ENCODE data around the gene RPL18. TPM values are rescaled to one million over a fixed set of nuclear protein-coding genes. Genes with fewer than 3 reads are reported as not detected.

RPL18 gene
- total and polyA plus RNA-seq, 9 of the 15 experiments (the other 6 are each of a cell fraction or from before 2014, with no cell fraction given), result 312 to 2,635 (median 1,653) TPM

GRCh38 chr19:48623556-48624066 is 4.6 kb upstream of the RPL18 start (continued):
- TF ChIP-seq ZNF609 (CRISPR knock-in tag; IDR thresholded peaks at IDR 0.05; ENCODE audit: borderline replicate concordance) (0 out of 2 replicates have a peak, but pooled peaks have one; percentile 4), MTA1 (IDR thresholded peaks at IDR 0.05; ENCODE audit: borderline replicate concordance) (peak; percentile 75; the same call in 1 of the 2 replicates), PRPF4 (IDR thresholded peaks at IDR 0.05; ENCODE audit: insufficient read depth, low read depth, low read length, poor library complexity, severe bottlenecking) (no peak), COPS2 (conservative IDR thresholded peaks at IDR 0.05) (no peak), GTF2F1 (IDR thresholded peaks at IDR 0.05; ENCODE audit: low read depth, low read length) (no peak), ZNF318 (IDR thresholded peaks at IDR 0.05; ENCODE audit: borderline replicate concordance in 1 of 2, low read depth in 1 of 2) (peak in 1 of 2 experiments; percentile 41; a peak in 1 of 4 replicates), PHB2 (IDR thresholded peaks at IDR 0.05; ENCODE audit: low read depth) (peak; percentile 59; the same call in 1 of the 2 replicates), PYGO2 (tag; IDR thresholded peaks at IDR 0.05) (no peak), ASH1L (IDR thresholded peaks at IDR 0.05; ENCODE audit: borderline replicate concordance, low read depth, partially characterized antibody) (peak; percentile 28), ZBTB2 (IDR thresholded peaks at IDR 0.05) (0 out of 2 replicates have a peak, but pooled peaks have one; percentile 57), ZC3H11A (IDR thresholded peaks at IDR 0.05; ENCODE audit: low read depth, low read length) (no peak), ELF4 (CRISPR knock-in tag; IDR thresholded peaks at IDR 0.05) (0 out of 2 replicates have a peak, but pooled peaks have one; percentile 25), ZNF384 (IDR thresholded peaks at IDR 0.05; ENCODE audit: low read depth, low read length) (no peak)

Measured in K562 (cell line).